Mesendoderm (in vitro differentiated cells): Measurements from ENCODE around the gene AGAP6. TPM values are rescaled to one million over a fixed set of nuclear protein-coding genes. Genes with fewer than 3 reads are reported as not detected.
"Not testable (repeated sequence)": the region's sequence is repeated elsewhere in the genome, so short reads cannot be mapped to it uniquely, and the experiment has no call there.

Source experiments
- DNase-seq: peaks from one replicate; pipeline ENCODE4 v3.0.0; 2013
- H2AK5ac ChIP-seq: 2 replicates; pipeline ENCODE4 v1.6.1; 2013; ENCODE audit warnings: low read length, inconsistent platforms
- H2BK120ac ChIP-seq: 2 replicates; pipeline ENCODE4 v1.6.1; 2013; ENCODE audit warnings: low read depth, mild to moderate bottlenecking, low read length, moderate library complexity, mixed read lengths
- H2BK15ac ChIP-seq: replicated peaks from 2 replicates; pipeline ENCODE4 v1.6.1; 2013; ENCODE audit warnings: low read depth, mild to moderate bottlenecking, moderate library complexity
- H2BK5ac ChIP-seq: 2 replicates; pipeline ENCODE4 v1.6.1; 2013; ENCODE audit warnings: low read length, inconsistent platforms
- H3K18ac ChIP-seq: 2 replicates; pipeline ENCODE4 v1.6.1; 2013; ENCODE audit warnings: mild to moderate bottlenecking, low read length, mixed read lengths
- H3K23ac ChIP-seq: one replicate; pipeline ENCODE4 v1.6.1; 2013; ENCODE audit warnings: low read length
- H3K27ac ChIP-seq: 2 replicates; pipeline ENCODE4 v1.5.1; 2013; ENCODE audit warnings: low read depth, mild to moderate bottlenecking, inconsistent platforms, low read length, moderate library complexity
- H3K27me3 ChIP-seq: 2 replicates; pipeline ENCODE4 v1.6.1; 2013; ENCODE audit warnings: low read length, control low read depth, mild to moderate bottlenecking, inconsistent platforms; ENCODE audit not compliant: insufficient read depth, poor library complexity
- H3K36me3 ChIP-seq: 2 replicates; pipeline ENCODE4 v1.6.1; 2013; ENCODE audit warnings: low read length, inconsistent platforms; ENCODE audit not compliant: control insufficient read depth, insufficient read depth
- H3K4ac ChIP-seq: one replicate; pipeline ENCODE4 v1.6.1; 2013; ENCODE audit warnings: low read depth, mild to moderate bottlenecking, low read length, moderate library complexity
- H3K4me1 ChIP-seq: 2 replicates; pipeline ENCODE4 v1.6.1; 2013; ENCODE audit warnings: low read depth, low read length, inconsistent platforms; ENCODE audit not compliant: control insufficient read depth
- H3K4me2 ChIP-seq: 2 replicates; pipeline ENCODE4 v1.6.1; 2013; ENCODE audit warnings: low read length
- H3K4me3 ChIP-seq: 2 replicates; pipeline ENCODE4 v1.5.1; 2013; ENCODE audit warnings: mild to moderate bottlenecking, low read length
- H3K56ac ChIP-seq: one replicate; pipeline ENCODE4 v1.6.1; 2013; ENCODE audit warnings: low read length
- H3K79me1 ChIP-seq: 2 replicates; pipeline ENCODE4 v1.6.1; 2013; ENCODE audit warnings: low read length, inconsistent platforms
- H3K79me2 ChIP-seq: 2 replicates; pipeline ENCODE4 v1.6.1; 2013; ENCODE audit warnings: mild to moderate bottlenecking, low read length; ENCODE audit not compliant: control insufficient read depth, insufficient read depth
- H3K9ac ChIP-seq: 2 replicates; pipeline ENCODE4 v1.6.1; 2013; ENCODE audit warnings: low read length, inconsistent platforms
- H4K5ac ChIP-seq: one replicate; pipeline ENCODE4 v1.6.1; 2013; ENCODE audit warnings: low read length
- H4K8ac ChIP-seq: one replicate; pipeline ENCODE4 v1.6.1; 2013; ENCODE audit warnings: low read depth, mild to moderate bottlenecking, control low read depth, low read length, moderate library complexity
- WGBS: extraction: QIAGEN DNeasy Blood & Tissue Kit; methylation state at CpG from one replicate; pipeline ENCODE4 v1.1.7; 2013; ENCODE audit warnings: low lambda C conversion rate, missing lambda C conversion rate; ENCODE audit not compliant: insufficient coverage; ENCODE audit errors: extremely low coverage; 5-methylcytosine and 5-hydroxymethylcytosine counted together
- polyA plus RNA-seq, 2 experiments: library from polyadenylated mRNA; stranded (reverse); fragments of 200-250 nt; gene quantifications; one replicate each; pipeline ENCODE4 v1.2.3, GENCODE V29; 2013

The AGAP6 gene
- 9.5 TPM for polyA plus RNA-seq (2013, experiment 1 of 2)
- polyA plus RNA-seq (2013, experiment 2 of 2) = 8.7 TPM

DNA sequence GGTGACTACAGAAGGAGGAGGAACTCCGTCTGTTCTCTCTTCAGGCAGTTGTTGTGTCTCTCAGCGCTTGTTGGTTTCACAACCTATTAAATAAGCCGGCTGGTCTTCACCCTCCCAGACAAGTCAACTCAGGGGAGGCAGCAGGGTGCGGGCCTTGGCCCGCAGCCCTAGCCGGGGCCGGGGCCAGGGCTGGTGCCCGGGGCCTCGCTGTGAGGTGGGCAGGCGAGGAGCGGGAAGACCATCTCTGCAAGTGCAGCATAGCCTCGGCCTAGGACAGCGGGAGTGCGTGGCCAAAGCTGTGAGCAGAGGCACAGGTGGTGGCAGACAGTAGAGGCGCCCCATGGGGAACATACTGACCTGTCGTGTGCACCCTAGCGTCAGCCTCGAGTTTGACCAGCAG, at the start of gene AGAP6:
TSS of gene AGAP6 (plus strand) at position 31 of the 400 bp plus-strand sequence. CDS start at position 341, 310 bp downstream.
- H3K9ac ChIP-seq, H2AK5ac ChIP-seq, H2BK5ac ChIP-seq, H3K27me3 ChIP-seq, DNase-seq, H3K18ac ChIP-seq, H3K79me1 ChIP-seq, H3K56ac ChIP-seq, H2BK120ac ChIP-seq, H4K5ac ChIP-seq, H3K23ac ChIP-seq, H4K8ac ChIP-seq, H2BK15ac ChIP-seq, H3K4me2 ChIP-seq, H3K4me3 ChIP-seq, H3K4me1 ChIP-seq, H3K36me3 ChIP-seq, H3K27ac ChIP-seq, H3K4ac ChIP-seq, H3K79me2 ChIP-seq: not testable (repeated sequence)
- WGBS = no CpG with 5 or more reads among the region's 18 CpGs

DNA sequence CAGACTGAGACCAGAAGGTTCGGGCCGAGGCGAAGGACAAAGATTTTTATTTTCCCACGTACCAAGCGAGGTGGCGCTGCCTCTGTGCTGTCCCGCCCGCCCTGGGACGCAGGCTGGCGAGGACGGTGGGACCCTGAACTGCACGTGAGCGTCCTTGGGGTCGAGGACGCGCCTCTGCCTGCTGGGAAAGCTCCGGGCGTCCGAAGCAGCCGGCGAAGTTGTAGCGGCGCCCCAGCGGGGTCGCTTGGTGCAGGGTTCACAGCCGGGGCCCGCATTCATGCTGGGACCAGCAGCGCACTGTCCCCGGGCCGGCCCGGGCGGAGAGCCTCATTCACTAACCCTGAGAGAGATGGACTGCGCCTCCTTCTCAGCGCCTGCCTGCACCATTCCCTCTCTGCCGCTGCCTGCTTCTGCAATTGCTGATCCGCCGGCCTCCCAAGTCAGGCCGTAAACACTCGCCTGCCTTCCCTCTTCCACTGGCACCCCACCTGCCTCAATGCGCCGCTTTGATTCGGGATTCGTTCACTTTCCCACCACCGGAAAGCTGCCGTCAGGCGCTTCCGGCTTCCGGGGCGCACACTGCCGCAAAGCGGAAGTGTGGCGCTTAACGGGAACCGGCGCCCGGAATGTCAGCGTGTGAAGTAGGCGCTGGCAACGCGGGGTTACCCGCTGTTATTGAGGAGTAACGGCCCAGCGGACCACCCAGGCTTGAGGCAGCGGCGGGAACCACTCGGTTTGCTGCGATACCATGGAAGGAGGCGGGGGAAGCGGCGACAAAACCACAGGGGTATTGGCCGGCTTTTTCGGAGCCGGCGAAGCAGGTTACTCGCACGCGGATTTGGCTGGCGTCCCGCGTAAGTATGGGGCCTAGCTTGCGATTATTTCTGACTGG, 46.5 kb upstream of the AGAP6 start, which contains the start of the genes PARG and TIMM23B:
TSS of gene PARG (minus strand) at position 581 of the 892 bp plus-strand sequence. CDS start at position 279, 302 bp downstream.
TSS of gene TIMM23B (plus strand) at position 607 of the 892 bp plus-strand sequence. CDS start at position 749, 142 bp downstream.
- H3K27ac ChIP-seq, H4K8ac ChIP-seq, H3K4me1 ChIP-seq, H3K27me3 ChIP-seq, H3K79me1 ChIP-seq, H2BK5ac ChIP-seq, H2AK5ac ChIP-seq, H3K18ac ChIP-seq, H3K23ac ChIP-seq, H2BK15ac ChIP-seq, H2BK120ac ChIP-seq, H3K4ac ChIP-seq, H3K36me3 ChIP-seq, H4K5ac ChIP-seq: not testable (repeated sequence)
- Histone ChIP-seq H3K79me2 (peaks cover 26% of the 10 kb centered on the region), H3K4me2 (peak within 1 kb of the TSS; percentile 52), H3K4me3 (peak within 1 kb of the TSS; percentile 85), H3K9ac (peak within 1 kb of the TSS; percentile 87), H3K56ac (peak within 1 kb of the TSS; percentile 88)
- peak; percentile 93 for DNase-seq
- WGBS = no CpG with 5 or more reads among the region's 81 CpGs

DNA sequence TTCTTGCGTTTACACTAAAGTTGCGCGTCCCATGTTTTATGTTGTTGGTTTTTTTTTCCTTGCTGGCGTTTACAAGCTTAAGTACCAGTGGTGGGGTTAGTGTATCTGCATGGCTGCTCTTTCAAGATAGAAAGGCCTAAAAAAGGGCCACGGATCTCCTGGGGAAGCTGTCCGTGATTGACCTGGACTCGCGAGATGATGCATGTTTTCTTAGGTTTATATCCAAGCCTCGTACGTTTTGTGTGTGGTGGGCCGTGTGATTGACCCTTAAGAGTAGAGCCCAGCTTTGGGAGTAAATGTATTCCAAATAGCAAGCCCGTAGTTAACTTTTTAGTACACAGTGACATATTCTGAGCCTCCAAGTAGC, 45.9 kb upstream of the AGAP6 start:
- peak; percentile 5 for DNase-seq
- H3K36me3 ChIP-seq, H3K27ac ChIP-seq, H3K79me1 ChIP-seq, H3K18ac ChIP-seq, H3K4me1 ChIP-seq, H2AK5ac ChIP-seq, H2BK5ac ChIP-seq, H3K4ac ChIP-seq, H3K27me3 ChIP-seq, H4K8ac ChIP-seq, H3K23ac ChIP-seq, H2BK15ac ChIP-seq, H4K5ac ChIP-seq, H2BK120ac ChIP-seq: not testable (repeated sequence)
- peak overlapping the region; percentile 85 for H3K4me3 ChIP-seq
- H3K9ac ChIP-seq = peak overlapping the region; percentile 87
- H3K4me2 ChIP-seq = peak overlapping the region; percentile 52
- H3K79me2 ChIP-seq = peaks cover 26% of the 10 kb centered on the region
- WGBS = no CpG with 5 or more reads among the region's 12 CpGs
- H3K56ac ChIP-seq = peak overlapping the region; percentile 88

DNA sequence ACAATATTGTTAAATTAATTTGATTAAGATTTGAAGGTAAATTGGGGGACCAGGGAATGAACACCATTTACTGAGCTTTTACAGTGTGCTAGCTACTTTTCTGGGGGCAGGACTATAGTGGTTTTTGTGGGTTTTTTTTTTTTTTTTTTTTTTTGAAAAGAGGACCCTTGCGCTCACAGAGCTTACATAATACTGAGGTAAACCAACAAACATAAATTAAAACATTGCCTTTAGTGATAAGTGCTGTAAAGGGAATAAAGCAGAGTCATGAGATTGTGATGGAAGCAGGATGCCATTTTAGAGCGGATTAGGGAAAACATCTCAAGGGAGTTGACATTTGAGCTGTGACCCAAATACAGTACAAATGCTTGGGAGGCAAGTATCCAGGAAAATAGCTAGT, 44.6 kb upstream of the AGAP6 start:
- H3K27ac ChIP-seq, H3K56ac ChIP-seq, H2AK5ac ChIP-seq, H3K4me3 ChIP-seq, H2BK120ac ChIP-seq, H4K5ac ChIP-seq, H4K8ac ChIP-seq, H3K4me1 ChIP-seq, H3K23ac ChIP-seq, H3K18ac ChIP-seq, DNase-seq, H2BK15ac ChIP-seq, H3K4ac ChIP-seq, H3K36me3 ChIP-seq, H3K4me2 ChIP-seq, H3K9ac ChIP-seq, H3K79me1 ChIP-seq, H2BK5ac ChIP-seq, H3K27me3 ChIP-seq: not testable (repeated sequence)
- H3K79me2 ChIP-seq = peaks cover 22% of the 10 kb centered on the region
- no CpG with 5 or more reads among the region's 2 CpGs for WGBS

DNA sequence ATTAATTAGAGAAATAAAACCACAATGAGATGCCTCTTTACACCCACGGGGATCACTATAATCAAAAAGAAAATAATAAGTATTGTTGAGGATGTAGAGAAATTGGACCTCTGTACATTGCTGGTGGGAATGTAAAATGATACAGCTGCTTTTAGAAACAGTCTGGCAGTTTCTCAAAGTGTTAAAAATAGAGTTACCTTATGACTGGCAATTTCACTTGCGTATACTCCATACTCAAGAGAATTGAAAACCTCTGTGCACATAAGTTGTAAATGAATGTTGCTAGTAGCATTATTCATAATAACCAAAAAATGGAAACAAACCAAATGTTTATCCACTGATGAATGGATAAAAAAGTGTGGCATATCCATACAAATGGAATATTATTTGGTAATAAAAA, 40.1 kb upstream of the AGAP6 start:
- not testable (repeated sequence) for H2BK120ac ChIP-seq, H3K4me2 ChIP-seq, H3K4me1 ChIP-seq, H2BK15ac ChIP-seq, DNase-seq, H3K18ac ChIP-seq, H3K4ac ChIP-seq, H3K79me1 ChIP-seq, H4K8ac ChIP-seq, H4K5ac ChIP-seq, H3K56ac ChIP-seq, H3K4me3 ChIP-seq, H2BK5ac ChIP-seq, H3K9ac ChIP-seq, H2AK5ac ChIP-seq, H3K23ac ChIP-seq, H3K79me2 ChIP-seq, H3K27me3 ChIP-seq, H3K27ac ChIP-seq, H3K36me3 ChIP-seq
- WGBS = no CpG with 5 or more reads among the region's 2 CpGs
